Peyer's patch (tissue), 4 donors: ENCODE data around the gene CAGE1.

ENCODE experiments used
- POLR2A ChIP-seq, 2 donors: fragments of 450-650 bp; IDR thresholded peaks; one replicate each; pipeline ENCODE4 v1.5.1; 2017; ENCODE audit warnings: antibody characterized with exemption in 2 of 2, mild to moderate bottlenecking in 2 of 2, moderate library complexity in 2 of 2
- TF ChIP-seq, protein P1 (sequence below), 6 experiments: fragments of 450-650 bp in 4 of 6; fragments of 200-600 bp in 2 of 6; sonication (generic) in 1 of 6; IDR thresholded peaks; one replicate each; pipeline ENCODE4 v1.5.1; 2017 to 2019; ENCODE audit warnings: antibody characterized with exemption in 6 of 6, mild to moderate bottlenecking in 3 of 6, moderate library complexity in 1 of 6

DNA sequence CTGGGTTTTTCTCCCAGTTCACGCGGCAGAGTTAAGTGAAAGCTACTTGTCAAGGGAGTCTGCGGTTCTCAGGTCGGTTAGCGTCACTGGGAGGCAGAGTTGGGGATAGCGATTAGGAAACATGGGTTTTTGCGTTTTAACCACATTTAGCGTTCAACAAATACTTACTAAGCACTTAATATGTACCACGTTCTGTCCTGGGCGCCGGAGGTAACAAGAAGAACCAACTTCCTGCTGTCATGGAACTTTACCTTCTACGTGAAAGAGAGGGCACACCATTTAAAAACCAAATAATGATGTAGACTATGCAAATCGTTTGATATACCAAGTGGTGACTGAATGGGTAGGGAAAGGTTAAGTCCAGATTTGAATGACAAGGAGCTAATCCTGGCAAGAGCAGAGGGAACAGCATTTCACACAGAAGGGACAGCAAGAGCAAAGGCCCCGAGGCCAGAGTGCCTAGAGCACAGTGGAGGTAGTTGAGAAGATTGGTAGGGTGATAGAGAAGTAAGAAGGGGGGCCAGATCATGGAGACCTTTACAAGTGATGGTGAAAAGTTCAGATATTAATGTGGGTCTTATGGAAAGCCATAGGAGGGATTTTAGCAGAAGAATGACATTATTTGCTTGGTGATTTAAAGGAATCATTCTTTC is 810 bp upstream of the CAGE1 start:
- TF ChIP-seq, protein P1, sequence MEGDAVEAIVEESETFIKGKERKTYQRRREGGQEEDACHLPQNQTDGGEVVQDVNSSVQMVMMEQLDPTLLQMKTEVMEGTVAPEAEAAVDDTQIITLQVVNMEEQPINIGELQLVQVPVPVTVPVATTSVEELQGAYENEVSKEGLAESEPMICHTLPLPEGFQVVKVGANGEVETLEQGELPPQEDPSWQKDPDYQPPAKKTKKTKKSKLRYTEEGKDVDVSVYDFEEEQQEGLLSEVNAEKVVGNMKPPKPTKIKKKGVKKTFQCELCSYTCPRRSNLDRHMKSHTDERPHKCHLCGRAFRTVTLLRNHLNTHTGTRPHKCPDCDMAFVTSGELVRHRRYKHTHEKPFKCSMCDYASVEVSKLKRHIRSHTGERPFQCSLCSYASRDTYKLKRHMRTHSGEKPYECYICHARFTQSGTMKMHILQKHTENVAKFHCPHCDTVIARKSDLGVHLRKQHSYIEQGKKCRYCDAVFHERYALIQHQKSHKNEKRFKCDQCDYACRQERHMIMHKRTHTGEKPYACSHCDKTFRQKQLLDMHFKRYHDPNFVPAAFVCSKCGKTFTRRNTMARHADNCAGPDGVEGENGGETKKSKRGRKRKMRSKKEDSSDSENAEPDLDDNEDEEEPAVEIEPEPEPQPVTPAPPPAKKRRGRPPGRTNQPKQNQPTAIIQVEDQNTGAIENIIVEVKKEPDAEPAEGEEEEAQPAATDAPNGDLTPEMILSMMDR (IDR thresholded peaks at IDR 0.05) = no peak
- TF ChIP-seq POLR2A (IDR thresholded peaks at IDR 0.05) = no peak
